OCI-LY1 (cell line): ENCODE measurements around the gene BLNK.

Experiments used
- H2AFZ ChIP-seq: fragments of 200-600 bp; sonication (generic), shearing (Covaris generic); 2 replicates; pipeline ENCODE4 v1.6.0; 2014; ENCODE audit warnings: antibody characterized with exemption, mild to moderate bottlenecking, low read length
- H3F3A ChIP-seq: fragments of 200-600 bp; sonication (generic), shearing (Covaris generic); 2 replicates; pipeline ENCODE4 v1.6.0; 2014; ENCODE audit warnings: mild to moderate bottlenecking, antibody characterized with exemption, low read length, moderate library complexity; ENCODE audit not compliant: insufficient read depth
- H3K27ac ChIP-seq: fragments of 200-600 bp; sonication (generic); 2 replicates; pipeline ENCODE4 v1.5.1; 2014; ENCODE audit warnings: low read length, mixed run types, mild to moderate bottlenecking, low read depth; ENCODE audit not compliant: poor library complexity, severe bottlenecking
- H3K27me3 ChIP-seq: fragments of 200-600 bp; sonication (generic); 2 replicates; pipeline ENCODE4 v1.6.0; 2014; ENCODE audit warnings: antibody characterized with exemption, mild to moderate bottlenecking, low read length, moderate library complexity; ENCODE audit not compliant: insufficient read depth
- H3K36me3 ChIP-seq: fragments of 200-600 bp; sonication (generic); 2 replicates; pipeline ENCODE4 v1.6.1; 2014; ENCODE audit warnings: mild to moderate bottlenecking, antibody characterized with exemption, low read length, moderate library complexity, mixed read lengths; ENCODE audit not compliant: insufficient read depth
- H3K4me1 ChIP-seq: fragments of 200-600 bp; sonication (generic); 2 replicates; pipeline ENCODE4 v1.5.1; 2014; ENCODE audit warnings: mild to moderate bottlenecking, low read length, moderate library complexity; ENCODE audit not compliant: insufficient read depth, severe bottlenecking
- H3K4me2 ChIP-seq: fragments of 200-600 bp; sonication (generic), shearing (Covaris generic); 2 replicates; pipeline ENCODE4 v1.6.1; 2014; ENCODE audit warnings: low read length
- H3K4me3 ChIP-seq: fragments of 200-600 bp; sonication (generic); 2 replicates; pipeline ENCODE4 v1.5.1; 2014; ENCODE audit warnings: low read length, low read depth, mild to moderate bottlenecking, mixed read lengths; ENCODE audit not compliant: poor library complexity, severe bottlenecking
- H3K79me2 ChIP-seq: fragments of 200-600 bp; shearing (Covaris generic); 2 replicates; pipeline ENCODE4 v1.6.1; 2016; ENCODE audit warnings: mixed run types, low read length, mixed read lengths; ENCODE audit not compliant: insufficient read depth
- H3K9ac ChIP-seq: fragments of 200-600 bp; sonication (generic), shearing (Covaris generic); 2 replicates; pipeline ENCODE4 v1.6.1; 2014; ENCODE audit warnings: mild to moderate bottlenecking, low read length, mixed read lengths
- H3K9me2 ChIP-seq: fragments of 200-600 bp; sonication (generic), shearing (Covaris generic); 2 replicates; pipeline ENCODE4 v1.6.1; 2014; ENCODE audit warnings: low read depth, mild to moderate bottlenecking, low read length, mixed read lengths
- H3K9me3 ChIP-seq: fragments of 200-600 bp; shearing (Covaris generic); 2 replicates; pipeline ENCODE4 v1.6.1; 2014; ENCODE audit warnings: low read length, mixed read lengths
- H4K20me1 ChIP-seq: fragments of 200-600 bp; sonication (generic), shearing (Covaris generic); 2 replicates; pipeline ENCODE4 v1.6.0; 2016; ENCODE audit warnings: mild to moderate bottlenecking, low read length; ENCODE audit not compliant: insufficient read depth
- CTCF ChIP-seq: fragments of 200-600 bp; sonication (generic), shearing (Covaris generic); IDR thresholded peaks from 2 replicates; pipeline ENCODE4 v1.5.1; 2017; ENCODE audit warnings: mild to moderate bottlenecking, antibody characterized with exemption, low read length, moderate library complexity, mixed read lengths
- EZH2 ChIP-seq: fragments of 200-600 bp; sonication (generic), shearing (Covaris generic); IDR thresholded peaks from 2 replicates; pipeline ENCODE4 v1.8.0; 2017; ENCODE audit warnings: borderline replicate concordance, mixed run types, mild to moderate bottlenecking, antibody characterized with exemption, low read length, moderate library complexity, mixed read lengths

BLNK gene

GRCh38 chr10:96276426-96276825 is 5.1 kb upstream of the BLNK start:
- no peaks in the 10 kb centered on the region for H3K27me3 ChIP-seq
- peaks cover 67% of the 10 kb centered on the region for H3K4me1 ChIP-seq
- peak overlapping the region; percentile 81 for H3K27ac ChIP-seq
- H2AFZ ChIP-seq: no peak overlapping the region
- H3K4me3 ChIP-seq: no peak overlapping the region
- no peak for TF ChIP-seq EZH2
- TF ChIP-seq CTCF: no peak
- no peaks in the 10 kb centered on the region for H3K9me3 ChIP-seq
- H4K20me1 ChIP-seq: no peaks in the 10 kb centered on the region
- H3K9me2 ChIP-seq: no peaks in the 10 kb centered on the region
- no peak overlapping the region for H3K9ac ChIP-seq
- H3K79me2 ChIP-seq: no peaks in the 10 kb centered on the region
- H3F3A ChIP-seq: peaks cover 5% of the 10 kb centered on the region; the same call in 1 of the 2 replicates
- no peaks in the 10 kb centered on the region for H3K36me3 ChIP-seq
- H3K4me2 ChIP-seq: no peak overlapping the region

- peaks cover 4% of the 10 kb centered on the region for H3K79me2 ChIP-seq
- no peak for TF ChIP-seq CTCF
- TF ChIP-seq EZH2: no peak
- H3K27ac ChIP-seq: peak overlapping the region; percentile 81
- no peak overlapping the region for H2AFZ ChIP-seq
- H4K20me1 ChIP-seq: no peaks in the 10 kb centered on the region
- H3F3A ChIP-seq: peaks cover 5% of the 10 kb centered on the region; the same call in 1 of the 2 replicates
- no peaks in the 10 kb centered on the region for H3K9me3 ChIP-seq
- H3K4me2 ChIP-seq: no peak overlapping the region
- H3K4me1 ChIP-seq: peaks cover 66% of the 10 kb centered on the region
- H3K4me3 ChIP-seq: no peak overlapping the region
- H3K36me3 ChIP-seq: no peaks in the 10 kb centered on the region
- no peaks in the 10 kb centered on the region for H3K27me3 ChIP-seq
- no peak overlapping the region; the same call in 1 of the 2 replicates for H3K9ac ChIP-seq
- no peaks in the 10 kb centered on the region for H3K9me2 ChIP-seq
Measured at GRCh38 chr10:96275685-96276418, 4.5 kb upstream of the BLNK start.

GRCh38 chr10:96272316-96273280 is 1.2 kb upstream of the BLNK start:
- Histone ChIP-seq H3K27ac (peak overlapping the region; percentile 100), H3K4me3 (peak overlapping the region; percentile 88), H3K4me2 (peak overlapping the region; percentile 99)

More at GRCh38 chr10:96272316-96273280, 1.2 kb upstream of the BLNK start:
- Histone ChIP-seq H3K9me3 (no peaks in the 10 kb centered on the region), H2AFZ (no peak overlapping the region), H3K27me3 (no peaks in the 10 kb centered on the region), H3F3A (peaks cover 5% of the 10 kb centered on the region; the same call in 1 of the 2 replicates), H3K9ac (peak overlapping the region; percentile 96), H3K9me2 (no peaks in the 10 kb centered on the region), H3K4me1 (peaks cover 62% of the 10 kb centered on the region), H3K36me3 (peaks cover 21% of the 10 kb centered on the region; the same call in 1 of the 2 replicates), H4K20me1 (no peaks in the 10 kb centered on the region), H3K79me2 (peaks cover 36% of the 10 kb centered on the region)
- TF ChIP-seq CTCF: no peak
- TF ChIP-seq EZH2: no peak
